Urinary bladder (tissue), 4 donors: ENCODE data around the gene PDIA3. TPM values are rescaled to one million over a fixed set of nuclear protein-coding genes. Genes with fewer than 3 reads are reported as not detected.
A peak's percentile ranks its signal among the peaks of the same experiment; 100 is the strongest.

Experiments
- DNase-seq: peaks from one replicate; pipeline ENCODE4 v3.0.0-alpha.2; 2015; ENCODE audit errors: extremely low spot score
- H3K27ac ChIP-seq: one replicate; pipeline ENCODE4 v1.5.1; 2013; ENCODE audit warnings: low read depth, mild to moderate bottlenecking, moderate library complexity
- H3K36me3 ChIP-seq: one replicate; pipeline ENCODE4 v1.6.1; 2013; ENCODE audit warnings: mild to moderate bottlenecking, moderate library complexity; ENCODE audit not compliant: insufficient read depth
- H3K4me1 ChIP-seq: one replicate; pipeline ENCODE4 v1.6.1; 2013; ENCODE audit warnings: mild to moderate bottlenecking, moderate library complexity; ENCODE audit not compliant: insufficient read depth
- H3K4me3 ChIP-seq: one replicate; pipeline ENCODE4 v1.5.1; 2013; ENCODE audit warnings: low read depth, low read length
- WGBS: extraction: QIAGEN DNeasy Blood & Tissue Kit; methylation state at CpG from one replicate; pipeline ENCODE4 v1.1.7; 2013; 5-methylcytosine and 5-hydroxymethylcytosine counted together
- polyA plus RNA-seq: library from polyadenylated mRNA; stranded (reverse); fragments of 200-250 nt; gene quantifications from one replicate; pipeline ENCODE4 v1.2.3, GENCODE V29; 2013
- total RNA-seq: library from RNA; depleted of rRNA; stranded (reverse); fragments of >200 nt; gene quantifications from one replicate; pipeline ENCODE4 v1.2.3, GENCODE V29; 2014
- donor health status: healthy with polysubstance abuse.
- donor health status: healthy.

The PDIA3 gene
- total and polyA plus RNA-seq, 2 donors: 159 to 167 TPM

GRCh38 chr15:43763819-43764446 is 17.7 kb downstream of the PDIA3 start:
- no peaks in the 10 kb centered on the region for H3K4me1 ChIP-seq
- no peak for DNase-seq
- H3K27ac ChIP-seq: no peak overlapping the region
- H3K36me3 ChIP-seq: peaks cover 10% of the 10 kb centered on the region
- WGBS: 40% methylated on average over 2 of the region's 2 CpGs
- H3K4me3 ChIP-seq: no peak overlapping the region

- Histone ChIP-seq H3K4me3 (no peak overlapping the region), H3K36me3 (peaks cover 15% of the 10 kb centered on the region), H3K27ac (no peak overlapping the region), H3K4me1 (no peaks in the 10 kb centered on the region)
- WGBS: 70% methylated on average over 5 of the region's 5 CpGs
- no peak for DNase-seq
Measured at GRCh38 chr15:43769584-43770228, 23.5 kb downstream of the PDIA3 start.

- Histone ChIP-seq H3K4me1 (no peaks in the 10 kb centered on the region), H3K4me3 (no peak overlapping the region), H3K36me3 (peaks cover 11% of the 10 kb centered on the region), H3K27ac (no peak overlapping the region)
- DNase-seq: no peak
- WGBS: 54% methylated on average over 2 of the region's 2 CpGs
Measured at GRCh38 chr15:43771816-43772215, 25.6 kb downstream of the PDIA3 start.

GRCh38 chr15:43772624-43773023 is 26.4 kb downstream of the PDIA3 start:
- Histone ChIP-seq H3K36me3 (peaks cover 10% of the 10 kb centered on the region), H3K4me3 (no peak overlapping the region), H3K27ac (no peak overlapping the region), H3K4me1 (no peaks in the 10 kb centered on the region)
- DNase-seq: no peak

- Histone ChIP-seq H3K4me3 (no peak overlapping the region), H3K36me3 (peaks cover 6% of the 10 kb centered on the region), H3K4me1 (no peaks in the 10 kb centered on the region), H3K27ac (no peak overlapping the region)
- WGBS: 68% methylated on average over 4 of the region's 4 CpGs
- DNase-seq: no peak
Measured at GRCh38 chr15:43774062-43774461, 27.8 kb downstream of the PDIA3 start.

GRCh38 chr15:43775411-43775965 is 29.2 kb downstream of the PDIA3 start:
- H3K4me3 ChIP-seq: no peak overlapping the region
- WGBS: 98% methylated on average over 1 of the region's 1 CpG

GRCh38 chr15:43776101-43776717 is 30.0 kb downstream of the PDIA3 start:
- peak overlapping the region; percentile 64 for H3K27ac ChIP-seq
- H3K4me3 ChIP-seq: peak overlapping the region; percentile 55
- WGBS: 26% methylated on average over 35 of the region's 35 CpGs
- DNase-seq: no peak
- H3K36me3 ChIP-seq: peaks cover 5% of the 10 kb centered on the region
- no peaks in the 10 kb centered on the region for H3K4me1 ChIP-seq

More at GRCh38 chr15:43775411-43775965, 29.2 kb downstream of the PDIA3 start:
- no peak for DNase-seq
- peaks cover 5% of the 10 kb centered on the region for H3K36me3 ChIP-seq
- H3K27ac ChIP-seq: no peak overlapping the region
- no peaks in the 10 kb centered on the region for H3K4me1 ChIP-seq

- peaks cover 4% of the 10 kb centered on the region for H3K36me3 ChIP-seq
- under 1% methylated on average over 41 of the region's 41 CpGs for WGBS
- H3K27ac ChIP-seq: peak within 1 kb of the TSS; percentile 64
- no peak for DNase-seq
- peak within 1 kb of the TSS; percentile 55 for H3K4me3 ChIP-seq
- H3K4me1 ChIP-seq: no peaks in the 10 kb centered on the region
Measured at GRCh38 chr15:43776718-43777266, 30.6 kb downstream of the PDIA3 start, which contains the start of gene ELL3. Gene ELL3 (minus strand): TSS chr15:43776966. CDS start chr15:43776901, 65 bp downstream.

GRCh38 chr15:43777267-43777914 is 31.2 kb downstream of the PDIA3 start:
- H3K4me3 ChIP-seq: peak overlapping the region; percentile 55
- peaks cover 4% of the 10 kb centered on the region for H3K36me3 ChIP-seq
- 1% methylated on average over 31 of the region's 31 CpGs for WGBS
- H3K4me1 ChIP-seq: no peaks in the 10 kb centered on the region
- no peak for DNase-seq
- H3K27ac ChIP-seq: peak overlapping the region; percentile 40

GRCh38 chr15:43779016-43779415 is 32.8 kb downstream of the PDIA3 start:
- Histone ChIP-seq H3K27ac (no peak overlapping the region), H3K36me3 (no peaks in the 10 kb centered on the region), H3K4me3 (no peak overlapping the region), H3K4me1 (no peaks in the 10 kb centered on the region)
- no peak for DNase-seq
- 91% methylated on average over 1 of the region's 1 CpG for WGBS

- Histone ChIP-seq H3K36me3 (no peaks in the 10 kb centered on the region), H3K27ac (no peak overlapping the region), H3K4me3 (no peak overlapping the region), H3K4me1 (no peaks in the 10 kb centered on the region)
- WGBS: 96% methylated on average over 3 of the region's 3 CpGs
- DNase-seq: no peak
Measured at GRCh38 chr15:43789409-43789808, 43.2 kb downstream of the PDIA3 start.

- Histone ChIP-seq H3K4me1 (peaks cover 2% of the 10 kb centered on the region), H3K36me3 (no peaks in the 10 kb centered on the region), H3K27ac (peak within 1 kb of the TSS; percentile 98), H3K4me3 (peak within 1 kb of the TSS; percentile 80)
- WGBS: under 1% methylated on average over 66 of the region's 66 CpGs
- DNase-seq: peak; percentile 99
Measured at GRCh38 chr15:43791993-43792760, 45.9 kb downstream of the PDIA3 start, which contains the start of gene SERF2. Gene SERF2 (plus strand): TSS chr15:43792320. CDS start chr15:43792377, 57 bp downstream.
